Jurkat, Clone E6-1 (cell line): ENCODE results near the gene ZBTB1.
"Not testable (repeated sequence)": the region's sequence is repeated elsewhere in the genome, so short reads cannot be mapped to it uniquely, and the experiment has no call there.

Experiments used
- DNase-seq: peaks from one replicate; pipeline ENCODE4 v3.0.0-alpha.2; 2011; ENCODE audit warnings: low read depth, low spot score
- H3K4me3 ChIP-seq: 2 replicates; pipeline ENCODE4 v1.5.1; 2011; ENCODE audit warnings: mild to moderate bottlenecking, low read length, control low read depth, moderate library complexity

The ZBTB1 gene

GRCh38 chr14:64516969-64517368, 12.4 kb downstream of the ZBTB1 start:
- no peak overlapping the region for H3K4me3 ChIP-seq
- no peak for DNase-seq

GRCh38 chr14:64517667-64518066, 13.1 kb downstream of the ZBTB1 start:
- not testable (repeated sequence) for H3K4me3 ChIP-seq, DNase-seq

- no peak overlapping the region for H3K4me3 ChIP-seq
- no peak for DNase-seq
Measured at GRCh38 chr14:64518229-64518628, 13.7 kb downstream of the ZBTB1 start.

DNA sequence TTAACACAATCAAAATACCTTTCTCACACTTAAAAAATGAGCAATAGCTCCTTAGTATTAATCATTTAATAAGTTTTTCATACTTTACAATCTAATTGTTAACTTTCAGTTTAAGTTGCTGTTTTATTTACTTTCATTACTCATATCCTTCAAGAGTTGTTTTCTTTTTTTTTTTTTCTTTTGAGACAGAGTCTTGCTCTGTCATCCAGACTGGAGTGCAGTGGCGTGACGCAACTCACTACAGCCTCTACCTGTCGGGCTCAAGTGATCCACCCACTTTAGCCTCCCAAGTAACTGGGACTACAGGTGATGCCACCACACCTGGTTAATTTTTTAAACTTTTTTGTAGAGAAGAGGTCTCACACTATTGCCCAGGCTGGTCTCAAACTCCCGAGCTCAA, 16.1 kb downstream of the ZBTB1 start:
- no peak overlapping the region for H3K4me3 ChIP-seq
- no peak for DNase-seq

DNA sequence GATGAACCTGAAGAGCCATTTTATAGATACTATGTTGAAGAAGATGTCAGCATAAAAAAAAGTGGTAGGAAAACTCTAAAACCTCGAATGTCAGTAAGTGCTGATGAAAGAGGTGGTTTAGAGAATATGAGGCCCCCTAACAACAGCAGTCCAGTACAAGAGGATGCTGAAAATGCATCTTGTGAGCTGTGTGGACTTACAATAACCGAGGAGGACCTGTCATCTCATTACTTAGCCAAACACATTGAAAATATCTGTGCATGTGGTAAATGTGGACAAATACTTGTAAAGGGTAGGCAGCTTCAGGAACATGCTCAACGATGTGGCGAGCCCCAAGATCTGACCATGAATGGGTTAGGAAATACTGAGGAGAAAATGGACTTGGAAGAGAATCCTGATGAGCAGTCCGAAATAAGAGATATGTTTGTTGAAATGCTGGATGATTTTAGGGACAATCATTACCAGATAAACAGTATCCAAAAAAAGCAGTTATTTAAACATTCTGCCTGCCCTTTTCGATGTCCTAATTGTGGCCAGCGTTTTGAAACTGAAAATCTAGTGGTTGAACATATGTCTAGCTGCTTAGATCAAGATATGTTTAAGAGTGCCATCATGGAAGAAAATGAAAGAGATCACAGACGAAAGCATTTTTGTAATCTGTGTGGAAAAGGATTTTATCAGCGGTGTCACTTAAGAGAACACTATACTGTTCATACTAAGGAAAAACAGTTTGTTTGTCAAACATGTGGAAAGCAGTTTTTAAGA, 18.2 kb downstream of the ZBTB1 start:
- no peak overlapping the region for H3K4me3 ChIP-seq
- no peak for DNase-seq

- no peak for DNase-seq
- H3K4me3 ChIP-seq, result no peak overlapping the region
Measured at GRCh38 chr14:64525354-64525753, 20.8 kb downstream of the ZBTB1 start.

GRCh38 chr14:64531567-64531966, 27.0 kb downstream of the ZBTB1 start:
- H3K4me3 ChIP-seq, result no peak overlapping the region
- no peak for DNase-seq

DNA sequence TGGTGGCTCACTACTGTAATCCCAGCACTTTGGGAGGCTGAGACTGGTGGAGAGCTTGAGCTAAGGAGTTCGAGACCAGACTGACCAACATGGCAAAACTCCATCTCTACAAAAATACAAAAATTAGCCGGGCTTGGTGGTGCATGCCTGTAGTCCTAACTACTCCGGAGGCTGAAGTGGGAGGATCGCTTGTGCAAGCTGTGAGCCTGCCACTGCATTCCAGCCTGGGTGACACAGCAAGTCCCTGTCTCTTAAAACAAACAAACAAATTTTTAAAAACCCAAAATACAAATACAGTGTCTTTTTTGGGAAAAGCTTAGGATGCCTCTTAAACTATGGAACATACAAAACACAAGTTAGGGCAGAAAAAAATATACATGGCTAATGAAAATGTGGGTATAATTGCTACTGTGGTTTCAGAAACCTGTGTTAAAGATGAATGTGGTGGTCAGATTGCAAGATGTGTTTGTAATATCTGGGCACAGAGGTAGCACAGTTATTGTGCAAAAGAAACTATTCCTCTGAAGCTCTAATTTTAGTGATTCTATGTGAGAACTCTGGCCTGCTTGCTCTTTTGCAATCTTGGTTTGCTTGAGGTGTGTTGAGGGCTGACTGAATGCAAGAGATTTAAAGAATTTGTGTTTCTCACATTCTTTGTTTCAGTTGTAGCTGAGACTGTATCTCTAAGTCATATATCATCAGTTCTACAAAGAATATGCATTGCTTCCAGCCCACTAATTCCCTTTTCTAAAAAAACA, 32.1 kb downstream of the ZBTB1 start:
- DNase-seq, result no peak
- no peak overlapping the region for H3K4me3 ChIP-seq

- peak; percentile 90 for DNase-seq
- H3K4me3 ChIP-seq, result peak within 1 kb of the TSS; percentile 70
Measured at GRCh38 chr14:64540208-64541202, 35.9 kb downstream of the ZBTB1 start, which contains the start of gene HSPA2. TSS of gene HSPA2 (plus strand) at chr14:64540741. CDS start at chr14:64540850, 109 bp downstream.

- no peak overlapping the region for H3K4me3 ChIP-seq
- DNase-seq, result no peak
Measured at GRCh38 chr14:64541261-64541971, 36.8 kb downstream of the ZBTB1 start.

DNA sequence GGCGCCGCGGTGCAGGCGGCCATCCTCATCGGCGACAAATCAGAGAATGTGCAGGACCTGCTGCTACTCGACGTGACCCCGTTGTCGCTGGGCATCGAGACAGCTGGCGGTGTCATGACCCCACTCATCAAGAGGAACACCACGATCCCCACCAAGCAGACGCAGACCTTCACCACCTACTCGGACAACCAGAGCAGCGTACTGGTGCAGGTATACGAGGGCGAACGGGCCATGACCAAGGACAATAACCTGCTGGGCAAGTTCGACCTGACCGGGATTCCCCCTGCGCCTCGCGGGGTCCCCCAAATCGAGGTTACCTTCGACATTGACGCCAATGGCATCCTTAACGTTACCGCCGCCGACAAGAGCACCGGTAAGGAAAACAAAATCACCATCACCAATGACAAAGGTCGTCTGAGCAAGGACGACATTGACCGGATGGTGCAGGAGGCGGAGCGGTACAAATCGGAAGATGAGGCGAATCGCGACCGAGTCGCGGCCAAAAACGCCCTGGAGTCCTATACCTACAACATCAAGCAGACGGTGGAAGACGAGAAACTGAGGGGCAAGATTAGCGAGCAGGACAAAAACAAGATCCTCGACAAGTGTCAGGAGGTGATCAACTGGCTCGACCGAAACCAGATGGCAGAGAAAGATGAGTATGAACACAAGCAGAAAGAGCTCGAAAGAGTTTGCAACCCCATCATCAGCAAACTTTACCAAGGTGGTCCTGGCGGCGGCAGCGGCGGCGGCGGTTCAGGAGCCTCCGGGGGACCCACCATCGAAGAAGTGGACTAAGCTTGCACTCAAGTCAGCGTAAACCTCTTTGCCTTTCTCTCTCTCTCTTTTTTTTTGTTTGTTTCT, 37.6 kb downstream of the ZBTB1 start:
- no peak for DNase-seq
- no peak overlapping the region for H3K4me3 ChIP-seq

DNA sequence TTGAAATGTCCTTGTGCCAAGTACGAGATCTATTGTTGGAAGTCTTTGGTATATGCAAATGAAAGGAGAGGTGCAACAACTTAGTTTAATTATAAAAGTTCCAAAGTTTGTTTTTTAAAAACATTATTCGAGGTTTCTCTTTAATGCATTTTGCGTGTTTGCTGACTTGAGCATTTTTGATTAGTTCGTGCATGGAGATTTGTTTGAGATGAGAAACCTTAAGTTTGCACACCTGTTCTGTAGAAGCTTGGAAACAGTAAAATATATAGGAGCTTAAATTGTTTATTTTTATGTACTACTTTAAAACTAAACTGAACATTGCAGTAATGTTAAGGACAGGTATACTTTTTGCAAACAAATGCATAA, 38.2 kb downstream of the ZBTB1 start:
- no peak for DNase-seq
- no peak overlapping the region for H3K4me3 ChIP-seq

- H3K4me3 ChIP-seq, result no peak overlapping the region
- no peak for DNase-seq
Measured at GRCh38 chr14:64544607-64545312, 40.2 kb downstream of the ZBTB1 start.

GRCh38 chr14:64549016-64549415, 44.4 kb downstream of the ZBTB1 start:
- H3K4me3 ChIP-seq, result no peak overlapping the region
- no peak for DNase-seq

GRCh38 chr14:64549791-64550620, 45.4 kb downstream of the ZBTB1 start, which contains the start of gene PPP1R36:
TSS of gene PPP1R36 (plus strand) at chr14:64549961. CDS start at chr14:64549998, 37 bp downstream.
- no peak for DNase-seq

GRCh38 chr14:64550621-64551333, 46.2 kb downstream of the ZBTB1 start:
- H3K4me3 ChIP-seq, result no peak overlapping the region
- no peak for DNase-seq

More at GRCh38 chr14:64549791-64550620, 45.4 kb downstream of the ZBTB1 start, which contains the start of gene PPP1R36:
- no peak within 1 kb of the TSS for H3K4me3 ChIP-seq
